ENCODE measurements around the gene SIT1.

SIT1 gene

GRCh38 chr9:35682051-35682450 is 31.3 kb upstream of the SIT1 start:
- DNase-seq, result no peak

GRCh38 chr9:35681341-35682002 is 30.7 kb upstream of the SIT1 start:
- no peak for DNase-seq

- no peak for DNase-seq
Measured at GRCh38 chr9:35680331-35681105, 29.8 kb upstream of the SIT1 start.

GRCh38 chr9:35679766-35680330 is 29.1 kb upstream of the SIT1 start:
- no peak for DNase-seq

- DNase-seq, result no peak
Measured at GRCh38 chr9:35679091-35679490, 28.4 kb upstream of the SIT1 start.

GRCh38 chr9:35675732-35676392 is 25.1 kb upstream of the SIT1 start:
- DNase-seq, result no peak

GRCh38 chr9:35675204-35675603 is 24.5 kb upstream of the SIT1 start:
- DNase-seq, result no peak

GRCh38 chr9:35674025-35674361 is 23.3 kb upstream of the SIT1 start:
- DNase-seq, result no peak

GRCh38 chr9:35673132-35674024 is 22.6 kb upstream of the SIT1 start, which contains the start of gene CA9:
Gene CA9 (plus strand): TSS chr9:35673928. CDS start chr9:35673960, 32 bp downstream.
- no peak for DNase-seq

GRCh38 chr9:35669331-35670145 is 18.8 kb upstream of the SIT1 start:
- peak; percentile 55 for DNase-seq

- DNase-seq, result no peak
Measured at GRCh38 chr9:35667939-35668338, 17.2 kb upstream of the SIT1 start.

- no peak for DNase-seq
Measured at GRCh38 chr9:35666549-35666948, 15.8 kb upstream of the SIT1 start.

- no peak for DNase-seq
Measured at GRCh38 chr9:35666045-35666444, 15.3 kb upstream of the SIT1 start.

GRCh38 chr9:35665471-35665818 is 14.7 kb upstream of the SIT1 start:
- DNase-seq, result no peak

GRCh38 chr9:35664531-35665470 is 14.1 kb upstream of the SIT1 start, which contains the start of gene ARHGEF39:
Gene ARHGEF39 (minus strand): TSS chr9:35665195. CDS start chr9:35665169, 26 bp downstream.
- peak; percentile 71 for DNase-seq

GRCh38 chr9:35662437-35662836 is 11.7 kb upstream of the SIT1 start:
- no peak for DNase-seq

- DNase-seq, result no peak
Measured at GRCh38 chr9:35661756-35662350, 11.1 kb upstream of the SIT1 start.

GRCh38 chr9:35660966-35661415 is 10.3 kb upstream of the SIT1 start:
- no peak for DNase-seq

- DNase-seq, result no peak
Measured at GRCh38 chr9:35659340-35659739, 8.6 kb upstream of the SIT1 start.

GRCh38 chr9:35658968-35659220 is 8.2 kb upstream of the SIT1 start:
- DNase-seq, result peak; percentile 23

Data from NCI-H510A treated with DMSO at 0.1 percent for 48 hours (cell line).